Measurements from ENCODE around the gene CAPZA1.

Gene CAPZA1

DNA sequence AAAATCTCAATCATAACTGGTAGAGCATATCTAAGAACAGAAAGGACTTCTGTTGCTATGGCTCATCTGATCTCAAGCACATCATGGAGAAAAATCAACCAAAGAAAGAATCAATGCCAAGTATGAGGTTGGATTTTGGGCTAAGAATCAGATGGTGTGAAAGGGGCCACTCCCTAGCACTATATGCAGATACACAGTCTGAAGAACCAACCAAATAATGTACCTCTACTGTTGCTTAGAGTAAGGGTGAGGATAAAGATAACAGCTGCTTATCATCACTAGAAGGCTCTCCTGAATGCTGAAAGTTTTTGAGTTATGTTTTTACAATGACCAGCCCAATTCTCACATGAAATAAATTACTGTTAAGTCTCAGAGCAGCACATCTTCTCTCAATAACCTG lies 36.3 kb upstream of the CAPZA1 start:
- no peak for TF ChIP-seq MYC (IDR thresholded peaks at IDR 0.05; ENCODE audit: low read depth, low read length)
- TF ChIP-seq, protein P1, sequence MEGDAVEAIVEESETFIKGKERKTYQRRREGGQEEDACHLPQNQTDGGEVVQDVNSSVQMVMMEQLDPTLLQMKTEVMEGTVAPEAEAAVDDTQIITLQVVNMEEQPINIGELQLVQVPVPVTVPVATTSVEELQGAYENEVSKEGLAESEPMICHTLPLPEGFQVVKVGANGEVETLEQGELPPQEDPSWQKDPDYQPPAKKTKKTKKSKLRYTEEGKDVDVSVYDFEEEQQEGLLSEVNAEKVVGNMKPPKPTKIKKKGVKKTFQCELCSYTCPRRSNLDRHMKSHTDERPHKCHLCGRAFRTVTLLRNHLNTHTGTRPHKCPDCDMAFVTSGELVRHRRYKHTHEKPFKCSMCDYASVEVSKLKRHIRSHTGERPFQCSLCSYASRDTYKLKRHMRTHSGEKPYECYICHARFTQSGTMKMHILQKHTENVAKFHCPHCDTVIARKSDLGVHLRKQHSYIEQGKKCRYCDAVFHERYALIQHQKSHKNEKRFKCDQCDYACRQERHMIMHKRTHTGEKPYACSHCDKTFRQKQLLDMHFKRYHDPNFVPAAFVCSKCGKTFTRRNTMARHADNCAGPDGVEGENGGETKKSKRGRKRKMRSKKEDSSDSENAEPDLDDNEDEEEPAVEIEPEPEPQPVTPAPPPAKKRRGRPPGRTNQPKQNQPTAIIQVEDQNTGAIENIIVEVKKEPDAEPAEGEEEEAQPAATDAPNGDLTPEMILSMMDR (IDR thresholded peaks at IDR 0.05; ENCODE audit: low read depth, low read length) = no peak
- TF ChIP-seq, protein P2, sequence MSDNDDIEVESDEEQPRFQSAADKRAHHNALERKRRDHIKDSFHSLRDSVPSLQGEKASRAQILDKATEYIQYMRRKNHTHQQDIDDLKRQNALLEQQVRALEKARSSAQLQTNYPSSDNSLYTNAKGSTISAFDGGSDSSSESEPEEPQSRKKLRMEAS (IDR thresholded peaks at IDR 0.05; ENCODE audit: low read depth, low read length) = no peak
- TF ChIP-seq POLR2A (IDR thresholded peaks at IDR 0.05; ENCODE audit: extremely low read depth, insufficient read length) = no peak
- no peak overlapping the region for H3K4me3 ChIP-seq (ENCODE audit: low read depth, low read length)
- no peak for DNase-seq (ENCODE audit: low read depth)

DNA sequence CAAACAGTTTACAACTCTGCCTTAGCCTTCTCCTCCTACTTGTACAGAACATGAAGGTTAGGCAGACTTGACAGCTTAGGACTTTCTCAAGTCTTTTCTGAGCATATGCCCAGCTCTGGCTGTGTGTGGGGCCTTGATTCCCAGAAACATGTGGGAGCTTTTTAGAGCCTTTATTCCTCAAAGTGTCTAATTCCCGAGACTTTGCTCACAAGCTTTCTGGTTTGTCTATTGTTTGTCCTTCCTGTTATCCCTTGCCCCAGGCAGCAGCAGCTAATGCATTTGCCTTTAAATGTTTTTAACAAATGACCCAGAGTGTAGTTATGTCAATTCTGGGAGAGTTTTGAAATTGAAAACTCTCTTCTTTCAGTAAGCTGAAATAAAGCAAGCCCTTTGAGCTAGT lies 29.9 kb upstream of the CAPZA1 start:
- no peak for DNase-seq (ENCODE audit: low read depth)
- TF ChIP-seq, protein P2 (IDR thresholded peaks at IDR 0.05; ENCODE audit: low read depth, low read length) = no peak
- no peak overlapping the region for H3K4me3 ChIP-seq (ENCODE audit: low read depth, low read length)

DNA sequence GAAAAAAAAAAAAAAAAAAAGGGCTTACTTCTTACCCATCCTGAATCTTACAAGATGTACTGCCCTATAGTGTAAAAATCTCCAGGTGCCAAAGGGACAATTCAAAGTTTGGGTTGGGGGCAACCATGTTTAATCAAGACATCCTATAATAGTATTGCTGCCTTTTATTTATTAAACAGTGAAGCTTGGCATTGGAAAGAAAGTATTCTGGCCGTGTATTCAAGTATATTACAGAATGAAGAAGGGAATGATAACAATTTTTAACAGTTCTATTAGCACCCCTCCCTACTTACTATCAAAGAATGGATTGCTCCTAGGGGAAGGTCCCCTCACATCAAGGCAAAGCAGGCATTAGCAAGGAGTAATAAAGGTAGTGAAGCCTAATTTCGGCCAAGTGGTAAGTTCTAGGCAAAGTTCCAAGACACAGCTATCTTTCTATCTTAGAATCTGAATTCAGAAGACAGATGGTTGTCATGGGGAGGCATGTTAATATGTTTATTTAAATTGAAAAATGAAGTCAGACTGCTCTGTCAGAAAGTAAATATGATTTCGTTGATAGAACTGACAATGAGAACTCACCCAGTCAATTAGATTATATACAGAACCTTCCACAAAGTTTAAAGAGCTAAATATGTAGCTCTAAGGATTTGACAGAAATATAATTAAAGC lies 25.3 kb upstream of the CAPZA1 start:
- DNase-seq (ENCODE audit: low read depth) = no peak
- H3K4me3 ChIP-seq (ENCODE audit: low read depth, low read length) = no peak overlapping the region
- TF ChIP-seq, protein P2 (IDR thresholded peaks at IDR 0.05; ENCODE audit: low read depth, low read length) = no peak
- TF ChIP-seq MYC (IDR thresholded peaks at IDR 0.05; ENCODE audit: low read depth, low read length) (no peak), POLR2A (IDR thresholded peaks at IDR 0.05; ENCODE audit: extremely low read depth, insufficient read length) (no peak)
- TF ChIP-seq, protein P1 (IDR thresholded peaks at IDR 0.05; ENCODE audit: low read depth, low read length) = no peak

DNA sequence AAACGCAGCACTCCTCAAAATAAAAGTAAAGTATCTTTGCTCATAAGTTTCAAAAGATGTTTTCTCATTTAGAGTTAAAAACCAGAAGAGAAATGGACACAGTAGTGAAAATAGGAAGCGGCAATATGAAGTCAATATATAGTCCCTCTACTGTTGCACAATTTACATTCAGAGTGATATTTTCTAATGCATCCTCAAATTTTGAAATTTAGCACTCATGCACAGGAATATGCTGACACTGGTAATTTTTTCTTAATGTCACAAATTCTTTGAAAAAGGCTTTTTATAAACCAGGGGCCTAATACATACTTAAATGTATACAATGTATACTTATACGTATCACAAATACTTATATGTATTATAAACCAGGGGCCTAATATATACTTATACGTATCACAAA lies 20.2 kb upstream of the CAPZA1 start:
- no peak for DNase-seq (ENCODE audit: low read depth)
- no peak overlapping the region for H3K4me3 ChIP-seq (ENCODE audit: low read depth, low read length)
- TF ChIP-seq, protein P1 (IDR thresholded peaks at IDR 0.05; ENCODE audit: low read depth, low read length) = no peak
- no peak for TF ChIP-seq POLR2A (IDR thresholded peaks at IDR 0.05; ENCODE audit: extremely low read depth, insufficient read length)
- TF ChIP-seq, protein P2 (IDR thresholded peaks at IDR 0.05; ENCODE audit: low read depth, low read length) = no peak
- TF ChIP-seq MYC (IDR thresholded peaks at IDR 0.05; ENCODE audit: low read depth, low read length) = no peak

DNA sequence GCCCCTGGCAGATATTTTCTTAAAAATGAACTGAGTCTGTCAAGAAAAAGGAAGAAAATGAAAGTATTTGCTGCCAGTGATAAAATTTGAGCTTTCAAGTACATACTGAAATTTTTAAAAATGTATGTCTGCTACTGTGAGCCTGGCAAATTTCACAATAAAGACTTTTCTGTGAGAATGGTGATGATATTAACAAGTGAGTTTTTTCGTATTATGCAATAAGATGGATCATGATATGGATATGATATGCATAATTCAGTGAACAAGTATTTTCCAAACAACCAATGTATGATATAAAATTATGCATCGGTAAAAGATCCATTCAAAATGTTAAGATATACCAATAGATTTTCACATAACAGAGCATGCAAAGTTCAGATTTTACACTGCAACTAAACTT lies 16.6 kb upstream of the CAPZA1 start:
- no peak overlapping the region for H3K4me3 ChIP-seq (ENCODE audit: low read depth, low read length)
- TF ChIP-seq POLR2A (IDR thresholded peaks at IDR 0.05; ENCODE audit: extremely low read depth, insufficient read length) (no peak), MYC (IDR thresholded peaks at IDR 0.05; ENCODE audit: low read depth, low read length) (no peak)
- TF ChIP-seq, protein P2 (IDR thresholded peaks at IDR 0.05; ENCODE audit: low read depth, low read length) = no peak
- DNase-seq (ENCODE audit: low read depth) = no peak

DNA sequence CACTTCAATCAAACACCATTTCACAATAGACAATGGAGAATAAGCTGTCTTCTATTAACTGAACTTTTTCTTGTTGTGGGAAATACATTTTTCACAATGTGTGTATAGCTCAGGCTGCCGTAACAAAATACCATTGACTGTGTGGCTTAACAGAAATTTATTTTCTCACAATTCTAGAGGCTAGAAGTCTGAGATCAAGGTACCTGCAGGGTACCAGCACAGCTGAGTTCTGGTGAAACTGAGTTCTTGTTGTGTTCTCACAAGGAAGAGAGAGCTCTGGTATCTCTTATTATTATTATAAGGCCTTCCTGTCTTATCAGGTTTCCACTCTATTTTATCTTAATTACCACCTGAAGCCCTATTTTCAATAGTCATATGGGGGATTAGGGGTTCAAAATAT lies 16.1 kb upstream of the CAPZA1 start:
- H3K4me3 ChIP-seq (ENCODE audit: low read depth, low read length) = no peak overlapping the region
- no peak for DNase-seq (ENCODE audit: low read depth)
- TF ChIP-seq, protein P2 (IDR thresholded peaks at IDR 0.05; ENCODE audit: low read depth, low read length) = no peak
- TF ChIP-seq MYC (IDR thresholded peaks at IDR 0.05; ENCODE audit: low read depth, low read length) (no peak), POLR2A (IDR thresholded peaks at IDR 0.05; ENCODE audit: extremely low read depth, insufficient read length) (no peak)
- TF ChIP-seq, protein P1 (IDR thresholded peaks at IDR 0.05; ENCODE audit: low read depth, low read length) = no peak
